ENCODE measurements around the gene FLYWCH1. TPM values are rescaled to one million over a fixed set of nuclear protein-coding genes. Genes with fewer than 3 reads are reported as not detected.

The FLYWCH1 gene
- total and polyA plus RNA-seq, 9 of the 15 experiments (the other 6 are each of a cell fraction or from before 2014, with no cell fraction given): 0.18 to 33.6 (median 11.3) TPM

- TF ChIP-seq RB1 (IDR thresholded peaks at IDR 0.05; ENCODE audit: low read depth) (peak; percentile 93), THRB (CRISPR knock-in tag; conservative IDR thresholded peaks at IDR 0.05) (no peak), FIP1L1 (IDR thresholded peaks at IDR 0.05; ENCODE audit: low read depth, low read length, poor library complexity, severe bottlenecking) (peak; percentile 40), ZNF134 (CRISPR knock-in tag; conservative IDR thresholded peaks at IDR 0.05) (no peak), STAT5A (IDR thresholded peaks at IDR 0.05; ENCODE audit: borderline replicate concordance, low read length) (no peak), TRIM25 (IDR thresholded peaks at IDR 0.05; ENCODE audit: borderline replicate concordance) (no peak), ZNF436 (CRISPR knock-in tag; IDR thresholded peaks at IDR 0.05) (no peak), L3MBTL2 (IDR thresholded peaks at IDR 0.05) (0 out of 2 replicates have a peak, but pooled peaks have one; percentile 27), ZBTB1 (CRISPR knock-in tag; IDR thresholded peaks at IDR 0.05; ENCODE audit: borderline replicate concordance, low read depth) (peak; percentile 70; the same call in 1 of the 2 replicates), SPI1 (IDR thresholded peaks at IDR 0.05; ENCODE audit: borderline replicate concordance, low read depth, low read length) (no peak), CTCFL (IDR thresholded peaks at IDR 0.05; ENCODE audit: borderline replicate concordance, insufficient read depth, low read depth, low read length, poor library complexity, severe bottlenecking) (peak; percentile 74), CC2D1A (IDR thresholded peaks at IDR 0.05) (peak; percentile 21; the same call in 1 of the 2 replicates), RCOR1 (IDR thresholded peaks at IDR 0.05; ENCODE audit: borderline replicate concordance in 1 of 2, low read depth in 2 of 2, low read length in 2 of 2) (peak in 1 of 2 experiments; percentile 71; a peak in 2 of 4 replicates), SMAD2 (IDR thresholded peaks at IDR 0.05; ENCODE audit: low read depth, low read length) (no peak), SMAD4 (CRISPR knock-in tag; conservative IDR thresholded peaks at IDR 0.05) (peak; percentile 43; the same call in 1 of the 2 replicates), ZNF175 (CRISPR knock-in tag; IDR thresholded peaks at IDR 0.05; ENCODE audit: low read depth) (no peak), BHLHE40 (IDR thresholded peaks at IDR 0.05; ENCODE audit: low read length) (peak; percentile 58; the same call in 1 of the 2 replicates), ZKSCAN1 (IDR thresholded peaks at IDR 0.05; ENCODE audit: low read depth, low read length) (0 out of 2 replicates have a peak, but pooled peaks have one; percentile 41), DDX20 (tag; IDR thresholded peaks at IDR 0.05; ENCODE audit: low read depth) (no peak), MEIS2 (IDR thresholded peaks at IDR 0.05; ENCODE audit: partially characterized antibody) (no peak), ZNF143 (CRISPR knock-in tag; IDR thresholded peaks at IDR 0.05) (no peak), FUS (optimal IDR thresholded peaks at IDR 0.05; ENCODE audit: low read depth, low read length) (no peak), XRCC3 (IDR thresholded peaks at IDR 0.05) (no peak), ZNF57 (CRISPR knock-in tag; IDR thresholded peaks at IDR 0.05) (no peak), CXXC5 (CRISPR knock-in tag; IDR thresholded peaks at IDR 0.05) (peak; percentile 40), TEAD1 (CRISPR knock-in tag; IDR thresholded peaks at IDR 0.05) (0 out of 4 replicates have a peak, but pooled peaks of 1 of the 2 experiments have one; percentile 21)
Observed at GRCh38 chr16:2874912-2875362, 36.8 kb upstream of the FLYWCH1 start (continued).

All from K562 (cell line).